GM19025 (cell line): ENCODE measurements around the gene ASF1B.

Experiments
- ATAC-seq: cut with Tn5 transposase; IDR thresholded peaks from one replicate; pipeline ENCODE4 v1.9.1; 2021; ENCODE audit warnings: mild to moderate bottlenecking, low read depth, moderate library complexity; ENCODE audit not compliant: unreplicated experiment

The ASF1B gene

DNA sequence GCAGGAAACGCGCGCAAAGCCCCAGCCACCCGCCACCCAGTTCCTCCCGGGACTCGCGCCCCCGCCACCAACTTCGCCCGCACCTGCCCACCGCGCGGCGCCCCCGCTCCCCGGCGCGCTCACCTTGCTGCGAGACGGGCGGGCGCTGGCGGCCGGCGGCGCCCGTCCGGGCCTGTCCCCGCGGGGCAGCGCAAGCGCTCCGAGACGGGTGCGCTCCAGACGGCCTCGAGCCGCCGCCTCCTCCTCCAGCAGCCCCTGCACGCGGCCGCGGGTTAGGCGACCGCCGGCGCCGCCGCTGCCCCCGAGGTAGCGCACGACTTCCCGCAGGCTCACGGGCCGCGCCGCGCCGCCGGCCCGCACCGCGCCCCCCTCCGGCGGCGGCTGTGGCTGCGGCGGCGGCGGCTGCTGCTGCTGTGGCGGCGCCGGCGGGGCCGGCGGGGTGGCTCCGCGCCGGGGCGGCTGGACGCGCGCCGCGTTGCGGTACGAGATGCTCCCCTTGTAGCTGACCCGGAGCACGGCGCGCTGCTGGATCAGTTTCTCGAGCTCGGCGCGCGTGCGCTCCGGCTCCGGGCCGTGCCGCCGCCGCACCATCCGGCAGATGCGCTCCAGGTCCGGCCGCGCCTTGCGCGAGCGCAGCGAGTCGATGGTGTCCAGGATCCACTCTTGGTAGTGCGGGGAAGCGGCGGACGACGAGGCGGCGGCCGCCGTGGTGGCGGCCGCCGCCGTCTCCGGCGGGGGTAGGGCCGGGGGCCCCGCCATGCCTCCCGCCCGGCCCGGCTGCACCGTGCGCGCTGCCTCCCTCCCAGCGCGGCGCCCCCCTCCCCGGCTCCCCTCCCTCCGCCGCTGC is 46.5 kb downstream of the ASF1B start:
- ATAC-seq: peak; percentile 17

DNA sequence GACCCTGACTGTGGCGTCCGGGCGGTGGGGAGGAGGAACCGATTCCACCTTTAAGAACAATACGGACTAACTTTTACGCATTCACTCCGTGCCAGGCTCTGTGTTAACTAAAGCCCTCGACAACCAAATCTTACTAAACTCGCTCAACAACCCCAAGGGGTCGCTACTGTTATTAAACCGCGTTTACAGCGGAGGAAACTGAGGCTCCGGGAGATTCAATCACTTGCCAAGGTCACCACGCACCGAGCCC is 47.1 kb downstream of the ASF1B start:
- no peak for ATAC-seq

DNA sequence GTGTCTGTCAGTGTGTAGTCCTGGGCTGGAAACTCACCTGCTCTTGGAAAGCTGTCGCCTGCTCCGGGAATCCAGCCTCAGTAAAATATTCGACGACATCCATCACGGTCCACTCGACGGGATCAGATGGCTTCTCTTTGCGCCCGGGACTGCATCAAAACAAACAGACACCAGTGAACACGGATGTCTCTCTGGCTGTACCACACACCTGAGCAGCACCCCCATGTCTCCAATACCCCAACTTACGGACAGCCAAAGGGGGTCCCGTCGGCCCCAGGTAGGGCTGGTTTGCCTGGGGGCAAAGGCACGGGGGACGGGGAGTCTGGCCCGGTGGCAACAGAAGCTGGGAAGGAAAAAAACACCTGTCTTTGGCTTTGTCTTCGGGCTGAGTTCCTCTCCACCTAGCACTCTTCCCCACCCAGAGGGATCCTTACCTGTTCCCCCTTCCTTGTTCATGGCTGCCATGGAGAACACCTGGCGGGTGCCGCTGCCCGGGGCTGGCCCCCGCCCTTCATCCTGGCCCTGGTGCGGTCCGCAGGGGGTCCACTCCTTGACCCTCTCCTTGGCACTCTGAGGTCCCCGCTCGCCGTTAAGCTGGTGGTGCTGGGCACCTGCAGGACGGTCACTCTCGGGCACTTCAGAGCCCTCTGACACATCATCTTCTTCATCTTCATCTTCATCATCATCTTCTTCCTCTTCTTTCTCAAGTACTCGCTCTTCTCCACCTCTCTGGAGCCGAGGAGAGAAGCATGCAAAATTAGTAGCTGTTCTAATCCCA is 47.6 kb downstream of the ASF1B start:
- ATAC-seq: no peak

DNA sequence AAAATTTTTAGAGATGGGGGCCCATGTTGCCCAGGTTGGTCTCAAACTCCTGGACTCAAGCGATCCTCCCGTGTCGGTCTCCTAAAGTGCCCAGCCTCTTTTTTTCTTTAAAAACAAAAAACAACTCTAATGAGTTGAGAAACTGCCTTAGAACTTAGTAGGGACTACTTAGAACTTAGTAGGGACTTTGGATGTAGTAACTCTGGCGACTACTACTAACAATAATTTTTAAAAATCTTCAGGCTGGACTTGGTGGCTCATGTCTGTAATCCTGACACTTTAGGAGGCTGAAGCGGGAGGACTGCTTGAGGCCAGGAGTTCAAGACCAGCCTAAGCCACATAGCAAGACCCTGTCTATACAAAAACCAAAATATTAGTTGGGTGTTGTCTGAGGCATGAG is 50.3 kb downstream of the ASF1B start:
- ATAC-seq: no peak

DNA sequence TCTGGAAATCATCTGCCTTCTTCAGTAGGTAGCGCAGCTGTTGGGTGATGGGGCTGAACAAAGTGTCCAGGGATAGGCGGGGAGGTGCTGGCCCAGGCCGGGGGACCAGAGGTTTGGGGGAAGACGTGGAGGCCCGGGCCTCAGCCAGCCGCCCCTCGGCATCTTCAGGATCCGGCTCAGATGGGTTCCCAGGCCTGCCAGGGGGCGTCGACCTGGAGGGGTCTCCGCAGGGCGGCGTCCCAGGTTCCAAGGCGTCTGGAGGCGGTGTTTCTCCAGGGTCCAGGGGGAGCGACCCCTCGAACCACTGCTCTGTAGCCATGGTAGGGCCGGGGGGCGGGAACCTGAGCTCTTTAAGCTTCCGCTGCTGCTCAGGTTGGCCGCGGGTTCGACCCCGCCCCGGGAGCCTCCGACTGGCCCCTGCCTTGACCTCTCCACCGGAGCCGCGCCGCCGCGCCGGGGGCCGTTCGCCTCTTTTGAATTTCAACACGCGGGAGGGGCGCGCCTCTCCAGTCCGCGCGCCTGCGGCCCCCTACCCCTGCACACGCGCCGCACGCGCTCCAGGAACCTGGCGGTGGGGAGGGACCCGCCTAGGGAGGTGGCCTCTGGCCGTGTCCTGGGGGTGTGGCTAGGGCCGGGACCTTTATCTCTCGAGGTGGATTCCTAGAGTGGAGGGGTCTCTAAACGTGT is 50.9 kb downstream of the ASF1B start, which contains the start of gene C19orf67:
TSS of gene C19orf67 (minus strand) at position 475 of the 687 bp plus-strand sequence. CDS start at position 319, 156 bp downstream.
- no peak for ATAC-seq

DNA sequence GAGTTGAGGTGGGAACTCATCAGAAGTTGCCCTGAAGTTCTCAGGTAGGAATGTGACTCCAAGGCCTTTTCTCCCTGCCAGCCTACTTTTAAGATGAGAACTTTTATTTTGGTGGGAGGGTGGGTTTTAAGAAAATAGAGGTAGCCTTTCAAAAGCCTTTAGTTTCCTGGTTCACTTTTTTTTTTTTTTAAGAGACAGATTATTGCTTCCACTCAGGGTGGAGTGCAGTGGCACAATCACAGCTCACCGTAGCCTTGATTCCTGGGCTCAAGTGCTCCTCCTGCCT is 53.8 kb downstream of the ASF1B start:
- no peak for ATAC-seq

DNA sequence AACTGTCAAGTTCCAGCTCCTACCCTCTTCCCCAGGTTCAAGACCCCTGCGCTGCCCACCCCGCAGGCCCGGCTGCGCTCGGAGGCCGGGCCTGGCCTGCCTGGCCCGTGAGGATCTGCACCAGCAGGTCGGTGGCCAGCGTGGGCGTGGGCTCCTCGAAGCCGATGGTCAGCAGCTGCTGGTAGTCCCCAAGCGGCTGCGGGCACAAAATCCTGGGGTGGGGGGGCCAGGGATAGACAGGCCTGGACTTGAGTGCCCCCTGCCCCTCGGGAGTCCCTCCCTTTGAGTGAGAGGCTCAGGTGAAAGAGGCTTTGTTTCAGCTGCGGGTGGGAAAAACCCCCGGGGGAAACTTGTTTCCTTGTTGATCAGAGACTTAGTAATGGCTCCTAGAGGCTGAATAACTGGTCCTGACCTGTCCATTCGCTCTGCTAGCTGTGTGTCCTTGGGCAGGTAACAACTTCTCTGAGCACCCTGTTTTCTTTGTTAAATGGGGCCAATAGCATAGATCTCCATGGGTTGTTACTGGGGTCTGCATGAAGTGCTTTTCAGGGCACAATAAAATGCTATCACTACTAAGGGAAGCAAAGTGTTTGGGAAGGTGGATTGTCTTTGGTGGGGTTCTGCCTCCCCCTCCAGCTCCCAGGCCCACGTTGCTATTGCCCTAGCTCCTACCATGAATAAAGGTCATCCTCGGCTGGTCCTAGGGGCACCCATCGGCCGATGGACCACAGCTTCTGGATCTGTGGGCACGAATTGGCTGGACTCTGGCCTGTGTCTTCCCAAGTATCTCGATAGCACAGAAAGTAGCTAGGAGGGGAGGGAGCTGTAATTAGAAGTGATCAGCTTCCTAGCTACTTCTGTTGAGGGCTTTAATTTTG is 54.4 kb downstream of the ASF1B start:
- ATAC-seq: no peak

DNA sequence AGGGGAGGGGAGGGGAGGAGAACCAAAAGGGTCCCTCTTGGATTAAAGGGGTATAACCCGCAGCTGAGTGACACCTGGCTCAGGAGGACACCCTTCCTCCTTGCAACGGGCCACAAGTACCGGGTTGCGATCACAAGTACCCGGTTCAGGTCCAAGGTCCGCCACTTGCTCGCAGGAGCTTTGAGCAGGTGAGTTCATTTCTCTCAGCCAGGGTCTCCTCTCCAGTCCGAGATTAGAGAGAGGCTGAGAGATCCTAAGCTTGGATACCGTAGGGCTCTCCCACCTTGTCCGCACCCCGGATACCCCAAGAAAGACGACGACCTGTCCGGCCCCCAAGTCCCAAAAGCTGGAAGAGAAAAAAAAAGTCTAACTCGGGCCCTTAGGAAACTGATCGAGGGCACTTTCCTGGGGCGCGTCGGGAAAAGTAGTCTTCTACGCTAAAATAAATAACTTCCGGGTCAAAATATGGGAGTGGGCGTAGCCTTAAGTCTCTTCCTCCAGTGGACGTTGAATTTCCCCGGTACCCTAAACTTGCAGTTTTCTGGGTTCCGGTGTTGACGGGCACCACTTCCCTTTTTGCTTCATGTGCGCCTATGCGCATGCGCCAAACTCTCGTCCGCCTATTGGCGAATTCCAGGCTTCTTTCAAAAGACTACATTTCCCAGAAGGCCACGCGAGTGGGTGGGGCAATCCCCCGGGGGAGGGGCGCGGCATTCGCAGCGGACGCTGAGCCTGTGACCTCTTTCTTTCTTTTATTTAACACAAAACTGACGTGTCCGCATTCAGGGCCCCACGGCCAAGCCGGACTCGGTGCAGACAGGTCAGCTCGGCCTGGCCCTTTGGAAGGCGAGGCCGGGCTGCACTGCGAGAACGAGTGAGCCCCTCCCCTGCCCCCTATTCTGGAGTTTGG is 55.2 kb downstream of the ASF1B start:
- peak; percentile 85 for ATAC-seq

DNA sequence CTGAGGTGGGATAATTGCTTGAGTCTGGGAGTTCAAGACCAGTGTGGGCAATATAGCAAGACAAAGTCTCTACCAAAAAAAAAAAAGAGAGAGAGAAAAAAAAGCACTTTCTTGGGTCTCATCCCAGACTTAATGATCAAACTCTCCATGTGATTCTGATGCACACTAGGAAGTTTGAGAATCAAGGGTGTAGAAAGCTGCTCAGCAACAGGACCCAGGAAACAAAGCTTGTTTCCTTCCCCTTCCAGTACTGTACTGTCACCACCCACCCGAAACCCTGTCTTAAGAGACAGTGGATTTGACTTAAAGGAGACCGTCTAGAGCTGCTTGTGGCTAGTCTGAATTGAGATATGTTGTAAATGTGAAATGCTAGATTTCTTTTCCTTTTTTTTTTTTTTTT is 58.0 kb downstream of the ASF1B start:
- ATAC-seq: no peak

DNA sequence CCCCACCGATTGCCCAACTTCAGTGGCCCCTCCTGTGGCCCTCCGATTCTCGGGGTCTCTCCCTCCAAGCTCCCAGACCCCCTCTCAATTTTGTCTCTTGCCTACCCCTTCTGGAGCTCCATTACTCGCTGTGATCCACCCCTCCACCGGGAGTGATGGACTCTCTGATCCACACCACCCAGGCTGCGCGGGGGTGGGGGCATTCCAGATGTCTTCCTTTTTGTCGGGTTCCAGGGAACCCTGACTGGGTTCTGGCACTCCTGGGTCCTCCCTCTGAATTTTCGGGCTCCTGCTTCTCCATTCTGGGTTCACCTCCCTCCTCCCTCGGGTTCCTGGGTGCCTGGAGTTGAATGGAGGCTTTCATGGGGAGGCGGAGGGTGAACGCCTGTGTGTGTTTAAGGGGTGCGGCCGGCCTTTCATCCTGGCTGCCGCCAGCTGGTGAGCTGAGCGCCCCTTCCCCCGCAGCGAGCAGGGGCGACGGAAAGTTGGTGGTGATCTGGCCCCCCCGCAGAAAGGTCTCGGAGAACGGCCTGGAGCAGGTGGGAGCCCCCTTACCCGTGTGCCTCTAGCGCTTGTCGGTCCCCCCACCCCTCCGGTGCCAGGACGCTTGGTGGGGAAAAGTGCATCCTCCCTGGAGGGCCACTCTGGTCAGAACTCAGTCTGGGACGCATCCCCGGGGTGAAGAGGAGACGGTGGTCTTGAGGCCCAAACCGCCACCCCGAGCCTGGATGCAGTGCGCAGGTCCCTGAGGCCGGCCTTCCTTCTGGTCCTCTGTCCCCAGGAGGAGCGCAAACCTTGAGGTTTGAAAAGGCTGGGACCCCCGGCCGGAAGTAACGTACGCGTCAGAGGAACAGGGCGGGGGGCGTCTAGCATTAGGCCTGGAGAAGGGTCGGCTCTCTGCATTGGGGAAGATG is 62.2 kb downstream of the ASF1B start:
- no peak for ATAC-seq

DNA sequence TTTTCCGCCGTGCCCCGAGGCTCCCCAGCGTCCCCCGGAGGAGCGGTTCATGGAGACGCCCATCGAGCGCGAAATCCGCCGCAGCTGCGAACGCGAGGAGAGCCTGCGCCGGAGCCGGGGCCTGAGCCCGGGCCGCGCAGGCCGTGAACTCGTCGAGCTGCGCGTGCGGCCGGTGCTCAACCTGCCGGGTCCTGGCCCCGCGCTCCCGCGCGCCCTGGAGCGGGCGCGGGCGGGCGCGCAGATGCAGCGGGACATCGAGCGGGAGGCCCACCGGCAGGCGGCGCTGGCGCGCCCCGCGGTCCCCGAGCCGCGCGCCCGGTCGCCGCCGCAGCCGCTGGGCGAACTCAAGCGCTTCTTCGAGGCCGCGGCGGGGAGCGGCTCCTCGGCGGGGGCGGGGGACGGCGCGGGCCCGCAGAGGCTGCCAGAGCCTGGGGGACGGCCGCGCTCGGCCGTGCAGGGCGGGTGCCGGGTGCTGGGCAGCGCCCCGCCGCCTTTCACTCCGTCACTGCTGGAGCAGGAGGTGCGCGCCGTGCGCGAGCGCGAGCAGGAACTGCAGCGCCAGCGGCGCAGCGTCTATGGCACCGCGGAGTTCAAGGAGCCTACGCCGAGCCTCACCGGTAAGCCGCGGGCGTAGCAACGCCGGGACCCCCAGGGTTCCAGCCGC is 63.0 kb downstream of the ASF1B start:
- peak; percentile 44 for ATAC-seq

DNA sequence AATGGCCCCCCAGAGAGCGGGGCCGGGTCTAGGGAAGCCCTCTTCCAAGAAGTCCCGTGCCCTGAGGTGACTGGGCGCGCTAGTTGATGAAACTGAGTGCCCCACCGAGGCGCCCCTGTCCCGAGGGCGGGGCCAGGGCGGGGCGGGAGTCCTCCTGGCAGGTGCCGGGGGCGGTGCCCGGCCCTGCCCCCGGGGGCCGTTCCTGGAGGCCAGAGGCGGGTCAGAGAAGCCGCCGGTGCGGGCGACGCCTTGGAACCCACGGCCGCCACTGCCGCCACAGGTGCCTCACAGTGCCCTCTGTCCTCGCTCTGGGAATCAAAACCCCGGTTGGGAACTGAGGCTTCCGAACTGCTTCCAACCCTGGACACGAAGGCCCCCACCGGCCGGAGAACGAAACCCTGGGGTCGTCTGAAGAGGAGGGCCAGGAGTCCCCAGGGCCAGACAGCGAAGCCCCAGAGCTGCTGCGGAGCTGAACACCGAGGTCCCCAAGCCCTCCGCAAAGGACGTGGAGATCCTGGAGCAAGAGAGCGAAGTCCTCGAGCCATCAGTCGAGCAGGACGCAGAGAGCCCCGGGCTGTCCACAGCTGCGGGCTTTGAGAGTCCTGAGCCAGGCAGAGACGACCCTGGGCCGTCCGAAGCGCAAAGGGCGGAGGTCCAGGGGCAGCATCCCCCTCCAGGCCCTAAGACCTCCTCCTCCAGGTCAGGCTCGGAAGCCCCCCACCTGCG is 63.7 kb downstream of the ASF1B start, which contains the start of gene MISP3:
TSS of gene MISP3 (plus strand) at position 252 of the 726 bp plus-strand sequence. CDS start 524 bp downstream, outside the sequence.
- no peak for ATAC-seq

DNA sequence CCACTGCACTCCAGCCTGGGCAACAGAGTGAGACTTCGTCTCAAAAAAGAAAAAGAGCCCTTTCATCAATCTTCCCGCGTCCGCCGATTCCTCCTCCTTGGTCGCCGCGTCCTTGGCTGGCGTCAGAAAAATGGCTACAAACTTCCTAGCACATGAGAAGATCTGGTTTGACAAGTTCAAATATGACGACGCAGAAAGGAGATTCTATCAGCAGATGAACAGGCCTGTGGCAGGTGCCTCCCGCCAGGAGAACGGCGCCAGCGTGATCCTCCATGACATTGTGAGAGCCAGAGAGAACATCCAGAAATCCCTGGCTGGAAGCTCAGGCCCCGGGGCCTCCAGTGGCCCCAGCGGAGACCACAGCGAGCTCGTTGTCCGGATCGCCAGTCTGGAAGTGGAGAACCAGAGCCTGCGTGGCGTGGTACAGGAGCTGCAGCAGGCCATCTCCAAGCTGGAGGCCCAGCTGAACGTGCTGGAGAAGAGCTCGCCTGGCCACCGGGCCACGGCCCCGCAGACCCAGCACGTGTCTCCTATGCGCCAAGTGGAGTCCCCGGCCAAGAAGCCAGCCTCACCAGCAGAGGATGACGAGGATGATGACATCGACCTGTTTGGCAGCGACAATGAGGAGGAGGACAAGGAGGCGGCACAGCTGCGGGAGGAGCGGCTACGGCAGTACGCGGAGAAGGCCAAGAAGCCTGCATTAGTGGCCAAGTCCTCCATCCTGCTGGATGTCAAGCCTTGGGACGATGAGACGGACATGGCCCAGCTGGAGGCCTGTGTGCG is 65.9 kb downstream of the ASF1B start:
- ATAC-seq: no peak
